HepG2 (cell line): ENCODE data around the gene ABHD11. TPM values are rescaled to one million over a fixed set of nuclear protein-coding genes. Genes with fewer than 3 reads are reported as not detected.

Experiments
- ATAC-seq: fragments of 200-7000 bp; cut with Tn5 transposase; 3 replicates; pipeline ENCODE4 v1.9.1; 2020; ENCODE audit warnings: mild to moderate bottlenecking, moderate library complexity
- BruUV-seq: library from RNA; stranded (reverse); fragments of 400-500 nt; replicated peaks from 2 replicates; lab custom pipeline; 2021; lab: Mats Ljungman, UMichigan
- CTCF ChIA-PET: fragments of 300-600 bp; formaldehyde crosslinking; extraction: SDS; loops from one replicate; lab custom pipeline; 2021; ENCODE audit warnings: low total read pairs, inconsistent platforms, low intra/inter-chr PET ratio; lab: Yijun Ruan, JAX
- POLR2A ChIA-PET: fragments of 350-600 bp; sonication (Branson Sonifier 250); formaldehyde crosslinking; loops from one replicate; lab custom pipeline; 2020; ENCODE audit warnings: antibody characterized with exemption, inconsistent platforms; lab: Yijun Ruan, JAX
- DNase-seq: peaks from one replicate; pipeline ENCODE4 v3.0.0-alpha.2; 2015; ENCODE audit warnings: low spot score
- FAIRE-seq: peaks from 3 replicates; lab custom pipeline; 2011; peaks lifted over from hg19 to GRCh38; lab: Jason Lieb, UNC
- H2AFZ ChIP-seq: one replicate; pipeline ENCODE4 v1.6.1; 2011; ENCODE audit warnings: low read length, inconsistent platforms
- H3K27ac ChIP-seq: fragments of 300-600 bp; 3 replicates; pipeline ENCODE4 v1.8.0; 2011; ENCODE audit warnings: mixed run types, mild to moderate bottlenecking, mixed read lengths, low read length, inconsistent platforms; ENCODE audit not compliant: insufficient read depth; ENCODE audit errors: extremely low read length
- H3K27me3 ChIP-seq, 2 experiments: fragments of 200-600 bp in 1 of 2; 2 replicates in 1 of 2; 3 replicates in 1 of 2; pipeline versions ENCODE4 v1.6.0 to v1.8.0; 2011; ENCODE audit warnings: low read length in 2 of 2, mild to moderate bottlenecking in 2 of 2, moderate library complexity in 2 of 2, inconsistent platforms in 1 of 2; ENCODE audit not compliant: insufficient read depth in 2 of 2, control insufficient read depth in 1 of 2
- H3K36me3 ChIP-seq, 2 experiments: fragments of 200-600 bp in 1 of 2; replicated peaks in 1 of 2; 2 replicates in 1 of 2; 3 replicates in 1 of 2; pipeline versions ENCODE4 v1.5.1 to v1.8.0; 2011; ENCODE audit warnings: low read length in 2 of 2, inconsistent platforms in 1 of 2; ENCODE audit not compliant: insufficient read depth in 2 of 2, control insufficient read depth in 1 of 2
- H3K4me1 ChIP-seq: 2 replicates; pipeline ENCODE4 v1.5.1; 2012; ENCODE audit warnings: low read length, inconsistent platforms; ENCODE audit not compliant: insufficient read depth
- H3K4me2 ChIP-seq: 2 replicates; pipeline ENCODE4 v1.6.0; 2011; ENCODE audit warnings: low read depth, low read length, inconsistent platforms
- H3K4me3 ChIP-seq, 3 experiments: fragments of 200-600 bp in 1 of 3; sonication (generic), shearing (Covaris generic) in 1 of 3; replicated peaks in 1 of 3; 2 replicates each; pipeline ENCODE4 v1.5.1; 2011 to 2016; ENCODE audit warnings: low read length in 3 of 3, inconsistent platforms in 2 of 3, low read depth in 2 of 3, mild to moderate bottlenecking in 2 of 3, control low read depth in 1 of 3, mixed read lengths in 1 of 3; ENCODE audit not compliant: insufficient read depth in 1 of 3
- H3K79me2 ChIP-seq: one replicate; pipeline ENCODE4 v1.6.1; 2011; ENCODE audit warnings: low read length, inconsistent platforms; ENCODE audit not compliant: insufficient read depth
- H3K9ac ChIP-seq: 2 replicates; pipeline ENCODE4 v1.6.0; 2011; ENCODE audit warnings: mild to moderate bottlenecking, low read depth, low read length, inconsistent platforms; ENCODE audit not compliant: insufficient read depth
- H3K9me3 ChIP-seq: 2 replicates; pipeline ENCODE4 v1.5.1; 2012; ENCODE audit warnings: mild to moderate bottlenecking, low read length
- H4K20me1 ChIP-seq: 2 replicates; pipeline ENCODE4 v1.6.0; 2011; ENCODE audit warnings: inconsistent platforms, mild to moderate bottlenecking, low read length, moderate library complexity; ENCODE audit not compliant: insufficient read depth
- HOXA5 ChIP-seq: sonication (generic); formaldehyde crosslinking; IDR thresholded peaks from 2 replicates; pipeline ENCODE4 v1.4.0; 2020; ENCODE audit warnings: missing genetic modification reagents
- JARID2 ChIP-seq: sonication (generic); formaldehyde crosslinking; IDR thresholded peaks from 2 replicates; pipeline ENCODE4 v1.8.1; 2023; ENCODE audit warnings: missing genetic modification reagents, inconsistent platforms; ENCODE audit not compliant: insufficient replicate concordance
- KAT2B ChIP-seq: fragments of 150-350 bp; IDR thresholded peaks from 2 replicates; pipeline ENCODE4 v1.6.1; 2014; ENCODE audit warnings: low read depth, low read length, borderline replicate concordance
- TAF15 ChIP-seq: fragments of 200-400 bp; formaldehyde crosslinking; IDR thresholded peaks from one replicate; pipeline ENCODE4 v1.6.1; 2018; ENCODE audit warnings: mild to moderate bottlenecking, low read depth, low read length; ENCODE audit not compliant: poor library complexity, severe bottlenecking
- ZBTB10 ChIP-seq: sonication (generic); formaldehyde crosslinking; IDR thresholded peaks from 2 replicates; pipeline ENCODE4 v1.4.0; 2020; ENCODE audit warnings: missing genetic modification reagents, borderline replicate concordance
- ZBTB14 ChIP-seq: sonication (generic); formaldehyde crosslinking; IDR thresholded peaks from 2 replicates; pipeline ENCODE4 v1.4.0; 2020; ENCODE audit warnings: missing genetic modification reagents
- ZNF10 ChIP-seq: sonication (generic); formaldehyde crosslinking; IDR thresholded peaks from 2 replicates; pipeline ENCODE4 v1.4.0; 2020; ENCODE audit warnings: mild to moderate bottlenecking, low read depth, missing genetic modification reagents, borderline replicate concordance
- ZNF138 ChIP-seq: sonication (generic); formaldehyde crosslinking; IDR thresholded peaks from 2 replicates; pipeline ENCODE4 v1.5.0; 2020; ENCODE audit warnings: mild to moderate bottlenecking, low read depth, missing genetic modification reagents
- ZNF253 ChIP-seq: sonication (generic); formaldehyde crosslinking; IDR thresholded peaks from 2 replicates; pipeline ENCODE4 v1.8.0; 2022; ENCODE audit warnings: mild to moderate bottlenecking, missing genetic modification reagents, borderline replicate concordance
- ZNF33B ChIP-seq: sonication (generic); formaldehyde crosslinking; IDR thresholded peaks from 2 replicates; pipeline ENCODE4 v1.5.1; 2020; ENCODE audit warnings: mild to moderate bottlenecking, missing genetic modification reagents
- ZNF577 ChIP-seq: sonication (generic); formaldehyde crosslinking; IDR thresholded peaks from 2 replicates; pipeline ENCODE4 v1.4.0; 2020; ENCODE audit warnings: mild to moderate bottlenecking, low read depth, missing genetic modification reagents, borderline replicate concordance
- WGBS: methylation state at CpG from one replicate; pipeline ENCODE4 v1.1.6; 2017; ENCODE audit warnings: low lambda C conversion rate; 5-methylcytosine and 5-hydroxymethylcytosine counted together
- in situ Hi-C: cut with HindIII; loops from 2 replicates; pipeline ENCODE4 v1.10.0; 2017; ENCODE audit warnings: low pct_unique_long_range_greater_than_20kb; ENCODE audit not compliant: extremely low pct_ligation_motif_present
- intact Hi-C: fragments of 100-400 bp; cut with micrococcal nuclease; formaldehyde crosslinking; loops from one replicate; pipeline ENCODE4 v1.10.0; 2022; ENCODE audit not compliant: unreplicated experiment
- polyA plus RNA-seq, 8 experiments: library from polyadenylated mRNA; depleted of rRNA in 3 of 8; stranded (reverse) in 7 of 8; unstranded in 1 of 8; fragments of >200 nt; fragmentation: Illumina TruSeq in 4 of 8; extraction: Trizol in 4 of 8; gene quantifications; 2 replicates each; pipeline versions ENCODE4 v1.2.1 to v1.2.3, GENCODE V29; 2011 to 2016; ENCODE audit warnings: low read depth in 4 of 8, missing spikeins in 1 of 8, mixed read lengths in 1 of 8; ENCODE audit not compliant: insufficient read depth in 1 of 8
- total RNA-seq, 5 experiments: library from RNA; depleted of rRNA; stranded (reverse); fragments of >200 nt; fragmentation: Illumina TruSeq; extraction: Trizol; gene quantifications; 2 replicates each; pipeline ENCODE4 v1.2.3, GENCODE V29; 2016; ENCODE audit warnings: low read depth in 1 of 5
- TF ChIP-seq, protein P1 (sequence below): sonication (generic); formaldehyde crosslinking; IDR thresholded peaks from 2 replicates; pipeline ENCODE4 v1.5.0; 2020; ENCODE audit warnings: missing genetic modification reagents
- TF ChIP-seq, protein P2 (sequence below): IDR thresholded peaks from 2 replicates; pipeline ENCODE4 v1.6.1; 2016; ENCODE audit warnings: missing genetic modification reagents, missing compliant biosample characterization
- TF ChIP-seq, protein P3 (sequence below): sonication (generic); formaldehyde crosslinking; IDR thresholded peaks from 2 replicates; pipeline ENCODE4 v1.8.0; 2022; ENCODE audit warnings: mild to moderate bottlenecking, missing genetic modification reagents, moderate library complexity

Gene ABHD11
- total and polyA plus RNA-seq, 2 of the 13 experiments (the other 11 are each of a cell fraction or from before 2014, with no cell fraction given), result 7.0 to 8.1 TPM

DNA sequence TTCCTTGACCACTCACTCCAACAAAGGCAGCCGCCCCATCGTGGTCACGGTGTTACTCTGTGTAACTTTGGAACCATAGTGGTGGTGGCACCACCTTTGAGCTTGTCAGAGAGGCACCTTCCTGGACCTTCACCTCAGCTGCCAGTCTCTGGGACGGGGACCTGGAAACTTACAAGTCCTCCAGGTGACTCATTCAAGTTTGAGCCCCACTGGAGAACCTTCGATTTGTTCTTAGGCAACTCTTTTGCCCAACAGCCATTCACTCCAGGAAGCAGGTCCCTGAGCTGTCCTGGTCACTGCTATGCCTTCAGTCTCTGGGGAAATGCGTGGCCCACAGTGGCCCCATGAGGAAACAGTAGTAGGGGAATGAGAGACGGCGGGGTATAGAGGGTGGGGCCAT is 36.4 kb downstream of the ABHD11 start:
- TF ChIP-seq ZNF577 (CRISPR knock-in tag) (no peak), ZNF33B (CRISPR knock-in tag) (no peak), ZBTB14 (CRISPR knock-in tag) (no peak), JARID2 (CRISPR knock-in tag) (no peak), ZNF253 (CRISPR knock-in tag) (no peak), HOXA5 (CRISPR knock-in tag) (no peak), ZNF138 (CRISPR knock-in tag) (no peak), TAF15 (no peak), ZBTB10 (CRISPR knock-in tag) (no peak), KAT2B (no peak), ZNF10 (CRISPR knock-in tag) (no peak)
- TF ChIP-seq, protein P1, sequence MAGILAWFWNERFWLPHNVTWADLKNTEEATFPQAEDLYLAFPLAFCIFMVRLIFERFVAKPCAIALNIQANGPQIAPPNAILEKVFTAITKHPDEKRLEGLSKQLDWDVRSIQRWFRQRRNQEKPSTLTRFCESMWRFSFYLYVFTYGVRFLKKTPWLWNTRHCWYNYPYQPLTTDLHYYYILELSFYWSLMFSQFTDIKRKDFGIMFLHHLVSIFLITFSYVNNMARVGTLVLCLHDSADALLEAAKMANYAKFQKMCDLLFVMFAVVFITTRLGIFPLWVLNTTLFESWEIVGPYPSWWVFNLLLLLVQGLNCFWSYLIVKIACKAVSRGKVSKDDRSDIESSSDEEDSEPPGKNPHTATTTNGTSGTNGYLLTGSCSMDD (CRISPR knock-in tag), result no peak
- TF ChIP-seq, protein P2, sequence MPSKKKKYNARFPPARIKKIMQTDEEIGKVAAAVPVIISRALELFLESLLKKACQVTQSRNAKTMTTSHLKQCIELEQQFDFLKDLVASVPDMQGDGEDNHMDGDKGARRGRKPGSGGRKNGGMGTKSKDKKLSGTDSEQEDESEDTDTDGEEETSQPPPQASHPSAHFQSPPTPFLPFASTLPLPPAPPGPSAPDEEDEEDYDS (CRISPR knock-in tag), result no peak
- TF ChIP-seq, protein P3, sequence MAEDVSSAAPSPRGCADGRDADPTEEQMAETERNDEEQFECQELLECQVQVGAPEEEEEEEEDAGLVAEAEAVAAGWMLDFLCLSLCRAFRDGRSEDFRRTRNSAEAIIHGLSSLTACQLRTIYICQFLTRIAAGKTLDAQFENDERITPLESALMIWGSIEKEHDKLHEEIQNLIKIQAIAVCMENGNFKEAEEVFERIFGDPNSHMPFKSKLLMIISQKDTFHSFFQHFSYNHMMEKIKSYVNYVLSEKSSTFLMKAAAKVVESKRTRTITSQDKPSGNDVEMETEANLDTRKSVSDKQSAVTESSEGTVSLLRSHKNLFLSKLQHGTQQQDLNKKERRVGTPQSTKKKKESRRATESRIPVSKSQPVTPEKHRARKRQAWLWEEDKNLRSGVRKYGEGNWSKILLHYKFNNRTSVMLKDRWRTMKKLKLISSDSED (CRISPR knock-in tag), result no peak
- no peaks in the 10 kb centered on the region for H3K27me3 ChIP-seq
- no peaks in the 10 kb centered on the region for H3K79me2 ChIP-seq
- ChIA-PET CTCF (interaction anchor here (2.2 kb wide), 1 partner anchor 24 kb away, joined by 15 read pairs; no protein-coding TSS in a partner anchor), POLR2A (interaction anchor here (1.2 kb wide), 2 partner anchors 79 to 80 kb away, joined by 3 to 4 read pairs; no protein-coding TSS in a partner anchor)
- H3K27ac ChIP-seq, result no peak overlapping the region
- ATAC-seq (no peak), FAIRE-seq (no peak), DNase-seq (no peak)
- peaks cover 15% of the 10 kb centered on the region for H3K4me1 ChIP-seq
- peaks cover 5% of the 10 kb centered on the region; the same call in 1 of the 2 replicates for H4K20me1 ChIP-seq
- in situ Hi-C loops (no loop called here), intact Hi-C loops (no loop called here)
- no peaks in the 10 kb centered on the region for H3K9me3 ChIP-seq
- no peak overlapping the region for H3K4me3 ChIP-seq
- no TSS peak for BruUV-seq
- H3K36me3 ChIP-seq, result peaks cover 6 to 20% of the 10 kb centered on the region in 2 experiments; a peak in 4 of 5 replicates
- 91% methylated on average over 8 of the region's 8 CpGs for WGBS
- H3K4me2 ChIP-seq, result no peak overlapping the region
- H3K9ac ChIP-seq, result no peak overlapping the region
- no peak overlapping the region for H2AFZ ChIP-seq
